ENCODE data around the gene ESRRG. TPM values are rescaled to one million over a fixed set of nuclear protein-coding genes. Genes with fewer than 3 reads are reported as not detected.

The ESRRG gene
- total RNA-seq, 2 donors from 2014 or later: 5.1 to 6.7 TPM

DNA sequence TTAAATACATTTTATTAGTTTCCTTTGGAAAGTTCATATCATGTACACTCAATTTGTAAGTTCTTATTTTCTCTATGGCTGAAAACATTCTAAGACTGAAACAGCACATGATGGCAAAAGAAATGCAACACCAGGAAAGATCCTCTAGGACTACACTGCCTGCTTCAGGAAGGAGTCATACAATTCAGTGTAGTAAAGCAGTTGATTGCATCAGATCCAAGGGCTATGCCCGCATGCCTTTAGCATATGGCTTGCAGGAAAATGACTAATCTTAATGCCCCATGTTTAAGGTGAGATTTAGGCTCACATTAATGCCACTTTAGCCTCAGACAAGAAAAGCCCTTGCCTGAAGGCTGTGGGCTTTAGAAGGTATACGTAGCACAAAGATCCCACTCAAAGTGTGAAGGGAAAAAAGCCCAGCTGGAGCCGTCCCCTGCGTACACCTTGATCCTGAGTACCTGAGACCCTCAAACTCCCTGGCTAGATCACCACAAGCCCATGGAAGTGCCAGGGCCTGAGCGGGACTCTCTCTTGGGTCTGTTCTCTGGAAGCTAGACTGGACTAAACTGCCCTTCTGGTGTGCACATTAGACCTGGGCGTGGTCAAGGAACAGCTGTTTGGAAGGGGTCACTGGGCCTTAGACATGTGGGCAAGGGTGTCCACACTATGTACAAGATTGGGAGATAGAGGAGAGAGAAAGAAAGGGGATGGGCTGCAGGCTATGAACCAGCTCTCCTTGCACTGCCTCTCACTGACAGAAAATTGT lies 52.9 kb downstream of the ESRRG start:
- Histone ChIP-seq H3K27me3 (ENCODE audit: control insufficient read depth, insufficient read depth, low read length, poor library complexity, severe bottlenecking) (no peaks in the 10 kb centered on the region), H3K9ac (ENCODE audit: extremely low read depth, low read length, poor library complexity, severe bottlenecking) (no peak overlapping the region), H3K36me3 (ENCODE audit: control insufficient read depth, insufficient read depth, low read length) (no peaks in the 10 kb centered on the region), H3K4me3 (ENCODE audit: low read length) (no peak overlapping the region), H3K27ac (ENCODE audit: low read depth, low read length) (no peak overlapping the region), H3K9me3 (ENCODE audit: control insufficient read depth, low read length) (no peaks in the 10 kb centered on the region), H3K4me1 (ENCODE audit: control insufficient read depth, insufficient read depth, low read length) (no peaks in the 10 kb centered on the region)
- Mint-ChIP-seq H3K27ac (no peak overlapping the region), H3K4me1 (peaks cover 5% of the 10 kb centered on the region), H3K27me3 (ENCODE audit: insufficient read depth) (no peaks in the 10 kb centered on the region), H3K4me3 (no peak overlapping the region), H3K36me3 (ENCODE audit: low read depth) (no peaks in the 10 kb centered on the region), H3K9me3 (no peaks in the 10 kb centered on the region)
- no peak for DNase-seq
- TF ChIP-seq, protein P1, sequence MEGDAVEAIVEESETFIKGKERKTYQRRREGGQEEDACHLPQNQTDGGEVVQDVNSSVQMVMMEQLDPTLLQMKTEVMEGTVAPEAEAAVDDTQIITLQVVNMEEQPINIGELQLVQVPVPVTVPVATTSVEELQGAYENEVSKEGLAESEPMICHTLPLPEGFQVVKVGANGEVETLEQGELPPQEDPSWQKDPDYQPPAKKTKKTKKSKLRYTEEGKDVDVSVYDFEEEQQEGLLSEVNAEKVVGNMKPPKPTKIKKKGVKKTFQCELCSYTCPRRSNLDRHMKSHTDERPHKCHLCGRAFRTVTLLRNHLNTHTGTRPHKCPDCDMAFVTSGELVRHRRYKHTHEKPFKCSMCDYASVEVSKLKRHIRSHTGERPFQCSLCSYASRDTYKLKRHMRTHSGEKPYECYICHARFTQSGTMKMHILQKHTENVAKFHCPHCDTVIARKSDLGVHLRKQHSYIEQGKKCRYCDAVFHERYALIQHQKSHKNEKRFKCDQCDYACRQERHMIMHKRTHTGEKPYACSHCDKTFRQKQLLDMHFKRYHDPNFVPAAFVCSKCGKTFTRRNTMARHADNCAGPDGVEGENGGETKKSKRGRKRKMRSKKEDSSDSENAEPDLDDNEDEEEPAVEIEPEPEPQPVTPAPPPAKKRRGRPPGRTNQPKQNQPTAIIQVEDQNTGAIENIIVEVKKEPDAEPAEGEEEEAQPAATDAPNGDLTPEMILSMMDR (conservative IDR thresholded peaks at IDR 0.05): peak; percentile 49
- 90 to 92% methylated on average over 6 of the region's 6 CpGs for WGBS, 2 experiments (ENCODE audit: insufficient coverage in 1 of 2, insufficient read length in 1 of 2)

DNA sequence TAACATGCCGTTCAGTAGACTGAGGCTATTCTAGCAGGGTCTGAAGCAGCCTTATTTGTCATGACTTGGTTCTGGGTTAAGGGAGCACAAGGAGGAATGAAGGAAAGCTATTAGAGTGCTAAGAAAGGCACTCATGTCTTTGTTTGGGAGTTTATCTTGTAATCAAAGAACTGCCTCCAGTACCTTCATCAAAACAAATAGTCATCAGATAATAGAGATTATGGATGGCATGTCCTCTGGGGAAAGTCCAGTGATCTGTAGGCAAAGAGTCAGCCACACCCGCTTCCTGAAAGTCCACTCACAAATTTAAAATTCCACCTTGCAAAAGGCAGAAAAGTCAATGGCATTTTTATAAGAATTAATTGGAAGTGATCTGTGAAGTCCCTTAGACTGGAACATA lies 56.8 kb downstream of the ESRRG start:
- Histone ChIP-seq H3K4me3 (ENCODE audit: low read length) (no peak overlapping the region), H3K36me3 (ENCODE audit: control insufficient read depth, insufficient read depth, low read length) (no peaks in the 10 kb centered on the region), H3K9me3 (ENCODE audit: control insufficient read depth, low read length) (no peaks in the 10 kb centered on the region), H3K27me3 (ENCODE audit: control insufficient read depth, insufficient read depth, low read length, poor library complexity, severe bottlenecking) (no peaks in the 10 kb centered on the region), H3K9ac (ENCODE audit: extremely low read depth, low read length, poor library complexity, severe bottlenecking) (no peak overlapping the region), H3K27ac (ENCODE audit: low read depth, low read length) (no peak overlapping the region), H3K4me1 (ENCODE audit: control insufficient read depth, insufficient read depth, low read length) (no peaks in the 10 kb centered on the region)
- H3K27me3 Mint-ChIP-seq (ENCODE audit: insufficient read depth): no peaks in the 10 kb centered on the region
- no peaks in the 10 kb centered on the region for H3K36me3 Mint-ChIP-seq (ENCODE audit: low read depth)
- WGBS, 2 experiments (ENCODE audit: insufficient coverage in 1 of 2, insufficient read length in 1 of 2): 83 to 92% methylated on average over 1 to 2 of the region's 2 CpGs
- TF ChIP-seq, protein P1 (conservative IDR thresholded peaks at IDR 0.05): no peak
- H3K9me3 Mint-ChIP-seq: no peaks in the 10 kb centered on the region
- DNase-seq: no peak
- H3K27ac Mint-ChIP-seq: no peak overlapping the region
- peaks cover 19% of the 10 kb centered on the region for H3K4me1 Mint-ChIP-seq
- no peak overlapping the region for H3K4me3 Mint-ChIP-seq

DNA sequence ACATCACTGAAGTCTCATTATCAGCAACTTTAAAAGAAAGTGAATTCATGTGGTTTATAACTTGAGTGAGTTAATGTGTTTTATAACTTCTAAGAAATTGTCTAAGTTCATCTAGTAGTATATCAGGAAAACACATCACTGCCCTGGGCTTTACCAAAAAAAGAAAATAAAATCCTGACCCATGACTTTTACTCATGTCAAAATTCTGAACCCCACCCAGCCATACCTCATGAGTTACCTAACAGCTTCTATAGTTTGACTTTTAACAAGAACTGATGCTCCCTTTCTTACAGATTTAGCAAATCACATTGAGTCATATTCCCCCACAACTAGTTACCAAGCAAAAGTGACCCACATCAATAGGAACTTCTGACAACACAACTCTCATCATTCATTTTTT lies 57.4 kb downstream of the ESRRG start:
- H3K27me3 ChIP-seq (ENCODE audit: control insufficient read depth, insufficient read depth, low read length, poor library complexity, severe bottlenecking): no peaks in the 10 kb centered on the region
- H3K4me3 ChIP-seq (ENCODE audit: low read length): no peak overlapping the region
- Mint-ChIP-seq H3K27me3 (ENCODE audit: insufficient read depth) (no peaks in the 10 kb centered on the region), H3K9me3 (no peaks in the 10 kb centered on the region), H3K4me1 (peaks cover 19% of the 10 kb centered on the region), H3K4me3 (no peak overlapping the region), H3K27ac (no peak overlapping the region), H3K36me3 (ENCODE audit: low read depth) (no peaks in the 10 kb centered on the region)
- no peak overlapping the region for H3K27ac ChIP-seq (ENCODE audit: low read depth, low read length)
- TF ChIP-seq, protein P1 (conservative IDR thresholded peaks at IDR 0.05): no peak
- H3K36me3 ChIP-seq (ENCODE audit: control insufficient read depth, insufficient read depth, low read length): no peaks in the 10 kb centered on the region
- no peaks in the 10 kb centered on the region for H3K9me3 ChIP-seq (ENCODE audit: control insufficient read depth, low read length)
- no peak for DNase-seq
- no peaks in the 10 kb centered on the region for H3K4me1 ChIP-seq (ENCODE audit: control insufficient read depth, insufficient read depth, low read length)
- no peak overlapping the region for H3K9ac ChIP-seq (ENCODE audit: extremely low read depth, low read length, poor library complexity, severe bottlenecking)

All from endodermal cell (in vitro differentiated cells).